Chondrocyte (in vitro differentiated cells): Measurements from ENCODE around the gene SCAANT1. TPM values are rescaled to one million over a fixed set of nuclear protein-coding genes. Genes with fewer than 3 reads are reported as not detected.

Experiments
- DNase-seq: peaks from one replicate; pipeline ENCODE4 v3.0.0; 2021; ENCODE audit warnings: mixed read lengths, low spot score
- H3K27ac Mint-ChIP-seq: one replicate; pipeline ENCODE4 v1.8.0; 2021; ENCODE audit warnings: mild to moderate bottlenecking, moderate library complexity, mixed read lengths; ENCODE audit not compliant: unreplicated experiment
- H3K27me3 Mint-ChIP-seq: 2 replicates; pipeline ENCODE4 v1.8.0; 2021; ENCODE audit warnings: low read depth, mixed read lengths
- H3K36me3 Mint-ChIP-seq: 2 replicates; pipeline ENCODE4 v1.8.0; 2021; ENCODE audit warnings: low read depth, mixed read lengths
- H3K4me1 Mint-ChIP-seq: 2 replicates; pipeline ENCODE4 v1.8.0; 2021; ENCODE audit warnings: low read depth, mild to moderate bottlenecking, mixed read lengths
- H3K4me3 Mint-ChIP-seq: one replicate; pipeline ENCODE4 v1.8.0; 2021; ENCODE audit warnings: mild to moderate bottlenecking, moderate library complexity, mixed read lengths; ENCODE audit not compliant: unreplicated experiment
- H3K9me3 Mint-ChIP-seq: 2 replicates; pipeline ENCODE4 v1.8.0; 2021; ENCODE audit warnings: low read depth, mixed read lengths
- total RNA-seq: library from RNA; stranded (reverse); gene quantifications from 3 replicates; pipeline ENCODE4 v1.2.1, GENCODE V29; 2021
- TF ChIP-seq, protein P1 (sequence below): fragments of 200-600 bp; sonication (generic); IDR thresholded peaks from 2 replicates; pipeline ENCODE4 v1.5.0; 2021; ENCODE audit warnings: antibody characterized with exemption, mild to moderate bottlenecking, moderate library complexity

The SCAANT1 gene
- total RNA-seq, 1 donor from 2014 or later = not detected

DNA sequence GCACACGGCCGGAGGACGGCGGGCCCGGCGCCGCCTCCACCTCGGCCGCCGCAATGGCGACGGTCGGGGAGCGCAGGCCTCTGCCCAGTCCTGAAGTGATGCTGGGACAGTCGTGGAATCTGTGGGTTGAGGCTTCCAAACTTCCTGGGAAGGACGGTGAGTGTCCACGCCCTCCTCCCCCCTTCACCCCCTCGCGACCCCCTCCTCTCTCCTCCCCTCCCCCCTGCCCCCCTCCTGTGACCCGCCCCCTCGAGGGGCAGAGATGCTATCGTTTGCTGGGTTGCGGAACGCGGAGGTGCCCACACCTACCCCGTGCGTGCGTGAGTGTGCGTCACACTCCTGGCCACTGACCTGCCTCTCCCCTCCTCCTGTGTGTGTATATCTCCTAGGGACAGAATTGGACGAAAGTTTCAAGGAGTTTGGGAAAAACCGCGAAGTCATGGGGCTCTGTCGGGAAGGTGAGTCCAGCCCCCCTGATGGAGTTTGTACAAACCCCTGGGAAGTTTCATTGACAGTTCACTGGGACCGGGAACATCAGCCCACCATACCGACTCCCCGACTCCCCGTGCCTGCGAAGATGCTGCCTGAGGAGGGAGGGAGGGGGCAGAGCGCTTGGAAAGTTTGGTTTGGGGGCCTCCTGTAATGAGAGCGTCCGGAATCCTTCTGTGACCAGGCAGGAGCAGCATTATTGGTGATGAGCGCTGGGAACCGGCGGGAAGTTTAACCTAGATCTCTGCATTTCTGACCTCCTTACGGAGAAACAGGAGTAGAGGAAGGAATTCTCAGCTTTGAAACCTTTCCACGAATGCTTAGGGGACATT, 795 bp upstream of the SCAANT1 start:
- peaks cover 13% of the 10 kb centered on the region for H3K36me3 Mint-ChIP-seq
- peaks cover 28% of the 10 kb centered on the region for H3K4me1 Mint-ChIP-seq
- H3K27ac Mint-ChIP-seq = peak overlapping the region; percentile 97
- TF ChIP-seq, protein P1, sequence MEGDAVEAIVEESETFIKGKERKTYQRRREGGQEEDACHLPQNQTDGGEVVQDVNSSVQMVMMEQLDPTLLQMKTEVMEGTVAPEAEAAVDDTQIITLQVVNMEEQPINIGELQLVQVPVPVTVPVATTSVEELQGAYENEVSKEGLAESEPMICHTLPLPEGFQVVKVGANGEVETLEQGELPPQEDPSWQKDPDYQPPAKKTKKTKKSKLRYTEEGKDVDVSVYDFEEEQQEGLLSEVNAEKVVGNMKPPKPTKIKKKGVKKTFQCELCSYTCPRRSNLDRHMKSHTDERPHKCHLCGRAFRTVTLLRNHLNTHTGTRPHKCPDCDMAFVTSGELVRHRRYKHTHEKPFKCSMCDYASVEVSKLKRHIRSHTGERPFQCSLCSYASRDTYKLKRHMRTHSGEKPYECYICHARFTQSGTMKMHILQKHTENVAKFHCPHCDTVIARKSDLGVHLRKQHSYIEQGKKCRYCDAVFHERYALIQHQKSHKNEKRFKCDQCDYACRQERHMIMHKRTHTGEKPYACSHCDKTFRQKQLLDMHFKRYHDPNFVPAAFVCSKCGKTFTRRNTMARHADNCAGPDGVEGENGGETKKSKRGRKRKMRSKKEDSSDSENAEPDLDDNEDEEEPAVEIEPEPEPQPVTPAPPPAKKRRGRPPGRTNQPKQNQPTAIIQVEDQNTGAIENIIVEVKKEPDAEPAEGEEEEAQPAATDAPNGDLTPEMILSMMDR = no peak
- H3K4me3 Mint-ChIP-seq = peak overlapping the region; percentile 89
- H3K27me3 Mint-ChIP-seq = no peaks in the 10 kb centered on the region
- H3K9me3 Mint-ChIP-seq = no peaks in the 10 kb centered on the region
- no peak for DNase-seq

DNA sequence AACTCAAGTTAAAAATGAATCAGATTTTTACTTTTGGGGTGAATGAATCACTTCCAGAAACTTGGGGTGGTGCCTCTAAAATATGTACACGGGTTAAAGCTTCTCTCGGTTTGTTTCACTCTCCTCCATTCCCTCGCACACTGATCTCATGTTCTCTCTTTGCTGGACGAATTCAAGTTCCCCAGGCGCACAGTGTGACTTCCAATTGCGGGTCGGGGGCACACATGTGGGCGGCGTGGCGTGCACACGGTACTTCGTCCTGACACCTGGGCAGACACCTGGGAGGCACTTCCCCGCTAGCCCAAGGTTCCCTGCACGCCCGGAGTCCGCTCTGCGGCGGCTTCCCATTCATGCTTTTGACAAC, 692 bp downstream of the SCAANT1 start:
- Mint-ChIP-seq H3K27ac (peak overlapping the region; percentile 87), H3K27me3 (no peaks in the 10 kb centered on the region), H3K36me3 (peaks cover 4% of the 10 kb centered on the region), H3K4me1 (peaks cover 28% of the 10 kb centered on the region), H3K4me3 (peak overlapping the region; percentile 87), H3K9me3 (no peaks in the 10 kb centered on the region)
- TF ChIP-seq, protein P1 = no peak
- no peak for DNase-seq

DNA sequence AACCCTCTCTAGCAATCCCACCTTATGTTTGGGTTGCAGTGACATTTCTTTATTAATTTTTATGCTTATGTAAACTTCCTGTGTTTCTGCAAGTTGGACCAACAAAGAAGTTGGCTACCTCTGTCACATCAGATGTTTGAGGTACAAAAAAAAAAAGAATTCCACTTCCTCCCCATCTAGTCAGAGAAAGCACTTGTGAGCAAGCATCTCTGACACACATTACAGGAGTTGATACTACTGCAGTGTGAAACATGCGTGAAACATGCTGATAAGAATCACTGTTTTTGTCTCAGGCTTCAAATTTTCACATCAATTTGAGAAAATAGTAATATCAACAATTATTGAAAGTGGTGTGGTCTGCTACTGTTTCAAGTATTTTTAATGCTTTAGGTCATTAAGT, 1.3 kb downstream of the SCAANT1 start:
- TF ChIP-seq, protein P1 = no peak
- Mint-ChIP-seq H3K4me3 (peak overlapping the region; percentile 87), H3K27me3 (no peaks in the 10 kb centered on the region), H3K9me3 (no peaks in the 10 kb centered on the region), H3K36me3 (peaks cover 2% of the 10 kb centered on the region), H3K27ac (peak overlapping the region; percentile 53), H3K4me1 (peaks cover 28% of the 10 kb centered on the region)
- no peak for DNase-seq

DNA sequence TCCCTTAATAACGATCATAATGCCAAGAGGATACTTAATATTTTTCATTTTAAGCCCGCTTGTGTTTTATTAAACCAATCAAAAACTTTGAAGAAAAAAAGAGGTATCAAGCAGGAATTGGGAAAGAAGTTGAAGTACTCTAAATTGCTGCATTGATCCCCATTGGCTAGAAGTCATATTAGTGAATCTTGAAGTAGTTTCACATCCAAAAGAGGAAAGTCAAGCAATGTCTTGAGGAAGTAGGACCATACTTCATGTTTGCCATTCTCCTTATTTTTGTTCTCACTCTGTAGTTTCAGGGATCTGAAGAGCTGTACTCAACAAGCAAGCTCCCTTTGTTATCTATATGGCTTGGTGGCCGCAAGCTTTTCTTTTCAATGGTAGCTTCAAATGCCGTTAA, 2.2 kb downstream of the SCAANT1 start:
- no peak for DNase-seq
- no peak overlapping the region for H3K4me3 Mint-ChIP-seq
- TF ChIP-seq, protein P1 = no peak
- H3K9me3 Mint-ChIP-seq = no peaks in the 10 kb centered on the region
- no peak overlapping the region for H3K27ac Mint-ChIP-seq
- peaks cover 28% of the 10 kb centered on the region for H3K4me1 Mint-ChIP-seq
- H3K27me3 Mint-ChIP-seq = no peaks in the 10 kb centered on the region
- peaks cover 3% of the 10 kb centered on the region for H3K36me3 Mint-ChIP-seq

DNA sequence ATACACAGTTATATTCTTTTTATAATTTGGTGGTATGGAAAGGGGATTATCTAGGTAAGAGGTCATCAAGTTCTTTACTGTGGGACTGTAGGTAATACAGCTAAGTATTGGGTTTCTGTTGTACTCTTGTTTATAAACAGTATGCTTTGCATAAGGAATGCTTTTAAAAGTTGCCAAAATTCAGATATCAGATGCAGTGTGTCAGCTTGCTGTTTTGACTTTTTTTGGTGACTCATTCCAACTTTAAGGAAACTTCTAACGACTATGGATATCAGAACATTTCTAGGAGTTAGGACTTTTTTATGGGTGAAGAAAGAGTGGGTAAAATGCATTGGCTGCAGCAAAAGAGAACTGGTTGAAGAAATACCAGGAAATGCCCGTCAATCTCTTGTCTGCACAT, 2.8 kb downstream of the SCAANT1 start:
- H3K27ac Mint-ChIP-seq = no peak overlapping the region
- peaks cover 25% of the 10 kb centered on the region for H3K4me1 Mint-ChIP-seq
- H3K4me3 Mint-ChIP-seq = no peak overlapping the region

More for the DNA sequence above, 2.8 kb downstream of the SCAANT1 start:
- Mint-ChIP-seq H3K36me3 (peaks cover 2% of the 10 kb centered on the region), H3K27me3 (no peaks in the 10 kb centered on the region), H3K9me3 (no peaks in the 10 kb centered on the region)
- DNase-seq = no peak
- TF ChIP-seq, protein P1 = no peak
